ENCODE results near the gene CEPT1.

DNA sequence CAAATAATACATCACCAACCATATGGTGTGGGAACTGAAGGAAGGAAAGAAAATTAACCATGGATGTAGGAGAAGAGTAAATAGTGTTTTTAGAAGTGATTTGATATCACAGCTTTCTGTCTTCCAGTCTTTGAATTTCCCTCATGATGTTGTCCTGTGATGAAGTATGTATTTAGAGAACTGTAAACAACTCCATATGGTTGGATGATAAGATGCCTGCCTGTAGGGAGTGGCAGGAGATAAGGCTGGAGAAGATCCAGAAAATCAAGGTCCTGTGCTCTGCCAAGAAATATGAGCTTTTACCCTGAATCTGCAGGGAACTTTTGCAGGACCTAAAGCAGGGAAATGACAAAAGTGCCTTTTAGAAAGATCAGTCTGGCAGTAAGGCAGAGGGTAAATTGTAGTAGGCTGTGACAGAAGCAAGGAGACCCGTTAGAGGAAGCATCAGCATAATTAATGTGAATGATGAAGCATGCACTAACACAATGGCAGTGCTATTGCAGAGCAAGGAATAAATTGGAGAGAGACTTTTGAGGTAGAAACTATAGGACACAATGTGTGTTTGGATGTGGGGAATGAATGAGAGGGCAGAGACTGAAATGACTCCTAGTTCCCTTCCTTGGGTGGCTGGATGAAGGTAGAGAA is 21.9 kb downstream of the CEPT1 start:
- TF ChIP-seq, protein P1, sequence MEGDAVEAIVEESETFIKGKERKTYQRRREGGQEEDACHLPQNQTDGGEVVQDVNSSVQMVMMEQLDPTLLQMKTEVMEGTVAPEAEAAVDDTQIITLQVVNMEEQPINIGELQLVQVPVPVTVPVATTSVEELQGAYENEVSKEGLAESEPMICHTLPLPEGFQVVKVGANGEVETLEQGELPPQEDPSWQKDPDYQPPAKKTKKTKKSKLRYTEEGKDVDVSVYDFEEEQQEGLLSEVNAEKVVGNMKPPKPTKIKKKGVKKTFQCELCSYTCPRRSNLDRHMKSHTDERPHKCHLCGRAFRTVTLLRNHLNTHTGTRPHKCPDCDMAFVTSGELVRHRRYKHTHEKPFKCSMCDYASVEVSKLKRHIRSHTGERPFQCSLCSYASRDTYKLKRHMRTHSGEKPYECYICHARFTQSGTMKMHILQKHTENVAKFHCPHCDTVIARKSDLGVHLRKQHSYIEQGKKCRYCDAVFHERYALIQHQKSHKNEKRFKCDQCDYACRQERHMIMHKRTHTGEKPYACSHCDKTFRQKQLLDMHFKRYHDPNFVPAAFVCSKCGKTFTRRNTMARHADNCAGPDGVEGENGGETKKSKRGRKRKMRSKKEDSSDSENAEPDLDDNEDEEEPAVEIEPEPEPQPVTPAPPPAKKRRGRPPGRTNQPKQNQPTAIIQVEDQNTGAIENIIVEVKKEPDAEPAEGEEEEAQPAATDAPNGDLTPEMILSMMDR (IDR thresholded peaks at IDR 0.05; ENCODE audit: low read depth, low read length, poor library complexity, severe bottlenecking), result no peak
- no peak for TF ChIP-seq EZH2phosphoT487 (IDR thresholded peaks at IDR 0.05; ENCODE audit: borderline replicate concordance, low read length)
